ENCODE measurements around the gene MTX1. TPM values are rescaled to one million over a fixed set of nuclear protein-coding genes. Genes with fewer than 3 reads are reported as not detected.

Gene MTX1
- total and polyA plus RNA-seq, 3 donors from 2014 or later, result 77.1 to 161 (median 118) TPM

- H3K4me1 ChIP-seq, result no peaks in the 10 kb centered on the region
- intact Hi-C loops (cut with DNase I; ENCODE audit: low total_unique reads), result no loop called here
- no peak overlapping the region for H3K27ac ChIP-seq
- DNase-seq, result no peak
- H3K4me3 ChIP-seq, result no peak overlapping the region
- no peaks in the 10 kb centered on the region for H3K27me3 ChIP-seq
- no peaks in the 10 kb centered on the region for H3K36me3 ChIP-seq (ENCODE audit: low read depth, missing control alignments)
- no peak for TF ChIP-seq POLR2A (IDR thresholded peaks at IDR 0.05)
- TF ChIP-seq, protein P1, sequence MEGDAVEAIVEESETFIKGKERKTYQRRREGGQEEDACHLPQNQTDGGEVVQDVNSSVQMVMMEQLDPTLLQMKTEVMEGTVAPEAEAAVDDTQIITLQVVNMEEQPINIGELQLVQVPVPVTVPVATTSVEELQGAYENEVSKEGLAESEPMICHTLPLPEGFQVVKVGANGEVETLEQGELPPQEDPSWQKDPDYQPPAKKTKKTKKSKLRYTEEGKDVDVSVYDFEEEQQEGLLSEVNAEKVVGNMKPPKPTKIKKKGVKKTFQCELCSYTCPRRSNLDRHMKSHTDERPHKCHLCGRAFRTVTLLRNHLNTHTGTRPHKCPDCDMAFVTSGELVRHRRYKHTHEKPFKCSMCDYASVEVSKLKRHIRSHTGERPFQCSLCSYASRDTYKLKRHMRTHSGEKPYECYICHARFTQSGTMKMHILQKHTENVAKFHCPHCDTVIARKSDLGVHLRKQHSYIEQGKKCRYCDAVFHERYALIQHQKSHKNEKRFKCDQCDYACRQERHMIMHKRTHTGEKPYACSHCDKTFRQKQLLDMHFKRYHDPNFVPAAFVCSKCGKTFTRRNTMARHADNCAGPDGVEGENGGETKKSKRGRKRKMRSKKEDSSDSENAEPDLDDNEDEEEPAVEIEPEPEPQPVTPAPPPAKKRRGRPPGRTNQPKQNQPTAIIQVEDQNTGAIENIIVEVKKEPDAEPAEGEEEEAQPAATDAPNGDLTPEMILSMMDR (IDR thresholded peaks at IDR 0.05), result no peak
- 91 to 93% methylated on average over 4 of the region's 4 CpGs for WGBS, 2 donors
- H3K9me3 ChIP-seq, result no peaks in the 10 kb centered on the region
Measured at GRCh38 chr1:155199792-155200191, 8.7 kb upstream of the MTX1 start.

DNA sequence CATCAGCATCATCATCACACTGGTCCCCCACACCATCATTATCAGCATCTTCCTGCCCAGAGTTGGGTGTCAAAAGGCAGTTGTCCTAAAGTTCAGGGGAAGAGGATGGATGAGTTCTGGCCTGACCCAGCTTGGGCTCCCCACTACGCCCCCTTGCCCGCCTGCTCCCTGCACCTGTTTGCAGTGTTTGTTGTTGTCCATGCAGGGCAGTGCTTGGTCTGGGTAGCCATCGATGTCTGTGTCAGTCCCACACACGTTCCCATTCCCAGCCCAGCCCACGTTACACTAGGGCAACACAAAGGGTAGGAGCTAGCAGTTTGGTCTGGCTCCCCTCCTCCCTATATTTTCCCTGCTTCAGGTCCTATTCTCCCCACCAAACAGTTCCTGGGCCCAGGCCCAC lies 7.6 kb upstream of the MTX1 start:
- Histone ChIP-seq H3K4me3 (no peak overlapping the region), H3K36me3 (ENCODE audit: low read depth, missing control alignments) (no peaks in the 10 kb centered on the region), H3K4me1 (no peaks in the 10 kb centered on the region), H3K27ac (no peak overlapping the region), H3K27me3 (no peaks in the 10 kb centered on the region), H3K9me3 (no peaks in the 10 kb centered on the region)
- WGBS, 2 donors, result 94 to 96% methylated on average over 5 of the region's 5 CpGs
- intact Hi-C loops (cut with DNase I; ENCODE audit: low total_unique reads), result no loop called here
- TF ChIP-seq POLR2A (IDR thresholded peaks at IDR 0.05), result no peak
- TF ChIP-seq, protein P1 (IDR thresholded peaks at IDR 0.05), result no peak
- no peak for DNase-seq

DNA sequence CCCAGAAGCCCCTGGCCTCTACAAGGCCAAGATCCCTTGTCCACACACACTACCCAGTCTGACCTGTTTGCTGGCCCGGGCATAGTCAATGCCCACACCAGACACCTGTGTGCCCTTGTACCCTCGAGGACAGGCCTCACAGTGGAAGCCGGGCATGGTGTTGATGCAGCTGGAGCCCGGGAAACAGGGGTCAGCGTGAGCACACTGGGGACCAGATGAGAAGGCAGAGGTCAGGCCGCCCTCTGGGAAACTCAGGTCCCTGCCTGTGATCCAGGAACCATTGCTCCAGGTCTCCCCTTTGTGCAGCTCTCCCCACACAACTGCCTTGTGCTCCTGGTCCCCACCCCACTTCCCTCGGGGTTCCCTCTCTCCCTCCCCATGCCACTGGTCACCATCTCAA lies 6.3 kb upstream of the MTX1 start:
- DNase-seq, result no peak
- TF ChIP-seq POLR2A (IDR thresholded peaks at IDR 0.05), result no peak
- TF ChIP-seq, protein P1 (IDR thresholded peaks at IDR 0.05), result no peak
- H3K4me3 ChIP-seq, result no peak overlapping the region
- H3K9me3 ChIP-seq, result no peaks in the 10 kb centered on the region
- H3K27ac ChIP-seq, result no peak overlapping the region
- WGBS, 2 donors, result 87 to 93% methylated on average over 7 of the region's 7 CpGs
- H3K27me3 ChIP-seq, result no peaks in the 10 kb centered on the region
- no peaks in the 10 kb centered on the region for H3K36me3 ChIP-seq (ENCODE audit: low read depth, missing control alignments)
- intact Hi-C loops (cut with DNase I; ENCODE audit: low total_unique reads), result no loop called here
- H3K4me1 ChIP-seq, result peaks cover 6% of the 10 kb centered on the region

DNA sequence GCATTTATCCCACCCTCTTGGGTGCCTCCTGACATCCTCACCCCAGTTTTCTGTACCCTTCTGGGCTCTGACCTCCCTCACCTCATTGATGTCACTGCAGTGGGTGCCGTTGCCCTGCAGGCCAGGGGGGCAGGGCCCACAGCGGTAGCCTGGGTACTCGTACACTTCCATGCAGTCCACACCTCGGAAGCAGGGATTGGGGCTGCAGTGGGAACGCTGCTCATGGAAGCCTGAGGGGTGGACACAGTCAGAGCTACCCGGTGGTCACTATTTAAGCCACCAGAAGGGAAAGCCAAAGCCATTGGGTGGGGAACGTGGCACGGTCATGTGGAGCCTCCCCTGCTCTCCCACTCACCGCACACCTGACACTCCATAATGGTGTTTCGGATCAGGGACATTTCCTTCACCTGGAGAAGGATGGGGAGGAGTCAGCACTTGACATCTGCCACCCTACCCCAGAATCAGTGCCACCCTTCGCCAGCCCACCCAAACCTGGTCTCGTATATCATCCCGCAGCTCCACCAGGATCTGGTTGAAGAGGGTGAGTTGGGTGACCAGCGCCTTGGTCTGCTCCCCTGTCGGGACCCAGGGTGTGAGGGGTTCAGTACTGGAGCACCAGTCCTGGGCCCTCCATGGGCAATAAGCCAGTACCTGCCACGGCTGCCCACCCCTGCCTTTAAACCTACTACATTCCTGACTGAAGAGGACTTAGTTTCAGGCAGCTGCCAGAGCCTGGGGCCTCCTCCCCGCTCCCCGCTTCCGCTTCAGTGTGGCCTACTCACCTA lies 5.6 kb upstream of the MTX1 start:
- no peaks in the 10 kb centered on the region for H3K36me3 ChIP-seq (ENCODE audit: low read depth, missing control alignments)
- 94 to 98% methylated on average over 15 to 19 of the region's 19 CpGs for WGBS, 2 donors
- intact Hi-C loops (cut with DNase I; ENCODE audit: low total_unique reads), result no loop called here

More for the DNA sequence above, 5.6 kb upstream of the MTX1 start:
- H3K27ac ChIP-seq, result no peak overlapping the region
- H3K4me1 ChIP-seq, result peaks cover 13% of the 10 kb centered on the region
- TF ChIP-seq, protein P1 (IDR thresholded peaks at IDR 0.05), result no peak
- no peak for TF ChIP-seq POLR2A (IDR thresholded peaks at IDR 0.05)
- no peak overlapping the region for H3K4me3 ChIP-seq
- no peaks in the 10 kb centered on the region for H3K9me3 ChIP-seq
- DNase-seq, result no peak
- no peaks in the 10 kb centered on the region for H3K27me3 ChIP-seq

Data from testis (tissue), 3 donors.